COLO829 (cell line): ENCODE data around the gene CR1L.
"Not testable (repeated sequence)": the region's sequence is repeated elsewhere in the genome, so short reads cannot be mapped to it uniquely, and the experiment has no call there.

Source experiments
- DNase-seq: peaks from one replicate; pipeline ENCODE4 v3.0.0; 2012; ENCODE audit warnings: low spot score

CR1L gene

DNA sequence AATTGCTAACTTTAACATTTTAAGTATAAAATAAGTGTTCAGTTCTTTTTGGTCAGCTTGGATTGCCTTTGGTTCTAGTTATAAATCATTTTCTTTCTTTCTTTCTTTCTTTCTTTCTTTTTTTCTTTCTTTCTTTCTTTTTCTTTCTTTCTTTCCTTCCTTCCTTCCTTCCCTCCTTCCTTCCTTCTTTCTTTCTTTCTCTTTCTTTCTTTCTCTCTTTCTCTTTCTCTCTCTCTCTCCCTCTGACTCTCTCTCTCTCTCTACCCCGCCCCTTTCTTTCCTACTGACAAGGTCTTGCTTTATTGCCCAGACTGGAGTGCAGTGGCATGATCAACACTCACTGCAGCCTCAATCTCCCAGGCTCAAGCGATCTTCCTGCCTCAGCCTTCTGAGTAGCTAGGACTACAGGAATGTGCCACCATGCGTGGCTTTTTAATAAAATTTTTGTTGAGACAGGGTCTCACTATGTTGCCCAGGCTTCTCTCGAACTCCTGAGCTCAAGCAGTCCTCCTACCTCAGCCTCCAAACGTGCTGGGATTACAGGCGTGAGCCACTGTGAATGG is 38.0 kb downstream of the CR1L start:
- DNase-seq = not testable (repeated sequence)

DNA sequence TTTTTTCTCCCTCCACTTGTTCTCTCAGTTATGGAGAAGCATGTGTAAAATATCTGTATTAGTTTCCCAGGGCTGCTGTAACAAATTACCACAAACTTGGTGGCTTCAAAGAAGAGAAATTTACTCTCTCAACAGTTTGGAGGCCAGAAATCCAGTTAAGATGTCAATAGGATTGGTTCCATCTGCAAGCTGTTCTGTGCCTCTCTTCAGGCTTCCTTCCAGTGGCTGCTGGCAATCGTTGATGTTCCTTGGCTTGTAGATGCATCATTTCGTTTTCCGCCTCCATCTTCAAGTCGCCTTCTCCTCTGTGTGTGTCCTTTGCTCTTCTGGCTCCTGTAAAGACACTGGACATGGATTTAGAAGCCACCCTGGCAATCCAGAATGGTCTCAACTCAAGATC is 45.6 kb downstream of the CR1L start:
- not testable (repeated sequence) for DNase-seq

GRCh38 chr1:207691010-207691409 is 46.1 kb downstream of the CR1L start:
- DNase-seq = no peak

DNA sequence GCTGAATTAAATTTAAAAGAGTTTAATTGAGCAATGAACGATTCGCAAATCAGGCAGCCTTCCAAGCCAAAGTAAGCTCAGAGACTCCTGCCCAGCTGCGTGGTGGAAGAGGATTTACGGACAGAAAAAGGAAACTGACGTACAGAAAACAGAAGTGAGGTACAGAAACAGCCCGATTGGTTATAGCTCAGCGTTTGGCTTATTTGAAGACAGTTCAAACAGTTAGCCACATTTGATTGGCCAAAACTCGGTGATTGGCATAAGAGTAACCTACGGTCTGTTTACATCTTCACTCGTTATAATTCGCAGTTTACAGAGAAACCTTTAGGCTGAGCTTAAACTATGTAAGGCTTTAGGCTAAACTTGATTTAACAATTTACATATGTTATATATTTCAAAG is 46.9 kb downstream of the CR1L start:
- DNase-seq = no peak

DNA sequence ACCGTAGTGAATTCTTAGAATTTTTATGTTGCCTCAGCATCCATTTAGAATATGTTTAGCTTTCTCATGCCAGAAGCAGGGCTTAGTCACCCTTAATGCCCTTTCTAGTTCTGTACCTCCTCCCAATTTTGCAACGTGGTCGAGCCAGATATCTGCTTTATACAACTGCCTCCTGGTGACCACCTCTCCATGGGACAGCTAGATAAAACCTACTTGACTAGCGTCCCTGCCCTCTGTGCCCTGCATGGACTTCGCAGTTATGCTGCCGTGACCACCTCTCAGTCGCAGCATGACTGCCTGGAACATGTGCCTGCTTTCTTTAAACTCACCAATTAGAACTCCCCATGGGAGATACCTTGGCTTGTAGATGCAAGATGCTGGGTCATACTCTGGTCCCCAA is 47.4 kb downstream of the CR1L start:
- DNase-seq = not testable (repeated sequence)

- no peak for DNase-seq
Measured at GRCh38 chr1:207695891-207696290, 51.0 kb downstream of the CR1L start.

DNA sequence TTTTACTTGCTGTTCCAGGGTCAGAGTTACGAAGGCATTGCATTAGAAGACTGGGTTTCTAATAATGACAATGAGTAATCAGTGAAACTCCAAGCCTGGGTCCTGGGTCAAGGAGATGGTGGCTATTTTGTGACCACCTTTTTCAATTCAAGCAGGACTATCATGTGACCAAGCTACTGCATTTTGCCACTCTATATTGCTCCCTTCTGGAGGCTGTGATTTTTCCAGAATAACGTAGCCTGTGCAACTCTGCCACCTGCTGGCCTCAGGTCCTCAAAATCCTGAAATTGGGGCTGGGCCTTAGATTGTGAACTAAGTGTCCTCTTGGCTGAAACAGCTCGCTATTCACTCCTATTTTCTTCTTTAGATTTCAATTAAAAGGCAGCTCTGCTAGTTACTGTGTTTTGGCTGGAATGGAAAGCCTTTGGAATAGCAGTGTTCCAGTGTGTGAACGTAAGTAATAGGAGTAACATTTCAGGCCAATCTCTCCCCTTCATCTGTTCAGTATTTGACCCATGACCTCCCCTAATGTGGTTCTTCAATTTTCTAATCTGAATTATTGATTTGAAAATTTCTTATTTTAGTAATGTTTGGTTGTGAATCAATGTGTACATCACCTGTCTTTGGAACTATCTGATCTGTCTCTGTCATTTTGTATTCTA is 54.0 kb downstream of the CR1L start:
- peak; percentile 17 for DNase-seq

DNA sequence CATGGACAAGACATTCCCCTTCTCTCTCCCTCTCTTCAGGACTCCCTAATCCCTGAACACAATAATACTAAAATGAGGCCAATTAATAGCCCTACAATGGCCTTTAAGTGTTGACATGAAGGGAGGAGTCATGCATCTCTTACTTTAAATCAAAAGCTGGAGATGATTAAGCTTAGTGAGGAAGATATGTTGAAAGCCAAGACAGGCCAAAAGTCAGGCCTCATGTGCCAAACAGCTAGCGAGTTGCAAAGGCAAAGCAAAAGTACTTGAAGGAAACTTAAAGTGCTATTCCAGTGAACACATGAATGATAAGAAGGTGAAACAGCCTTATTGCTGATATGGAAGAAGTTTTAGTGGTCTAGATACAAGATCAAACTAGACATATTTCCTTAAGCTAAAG is 57.4 kb downstream of the CR1L start:
- no peak for DNase-seq

GRCh38 chr1:207703712-207704111 is 58.8 kb downstream of the CR1L start:
- DNase-seq = no peak

GRCh38 chr1:207708004-207708403 is 63.1 kb downstream of the CR1L start:
- not testable (repeated sequence) for DNase-seq

GRCh38 chr1:207711285-207711684 is 66.4 kb downstream of the CR1L start:
- DNase-seq = no peak

DNA sequence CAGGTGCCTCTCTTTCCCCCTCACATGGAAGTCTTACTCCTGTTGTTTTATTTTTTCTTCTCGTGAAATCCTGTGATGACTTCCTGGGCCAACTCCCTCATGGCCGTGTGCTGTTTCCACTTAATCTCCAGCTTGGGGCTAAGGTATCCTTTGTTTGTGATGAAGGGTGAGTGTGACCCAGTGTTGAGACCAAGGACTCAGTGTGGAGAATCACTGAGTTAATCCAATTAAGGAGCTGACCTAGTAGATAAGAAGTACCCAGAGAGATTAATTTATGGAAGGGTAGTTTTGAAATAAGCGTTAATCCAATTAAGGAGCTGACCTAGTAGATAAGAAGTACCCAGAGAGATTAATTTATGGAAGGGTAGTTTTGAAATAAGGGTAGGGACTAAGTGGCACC is 67.8 kb downstream of the CR1L start:
- not testable (repeated sequence) for DNase-seq

GRCh38 chr1:207713529-207713928 is 68.6 kb downstream of the CR1L start:
- DNase-seq = no peak

GRCh38 chr1:207719234-207719633 is 74.3 kb downstream of the CR1L start:
- DNase-seq = no peak

GRCh38 chr1:207728200-207728858 is 83.4 kb downstream of the CR1L start:
- not testable (repeated sequence) for DNase-seq

- not testable (repeated sequence) for DNase-seq
Measured at GRCh38 chr1:207737503-207738157, 92.7 kb downstream of the CR1L start.

- DNase-seq = not testable (repeated sequence)
Measured at GRCh38 chr1:207738158-207738659, 93.3 kb downstream of the CR1L start.

- no peak for DNase-seq
Measured at GRCh38 chr1:207740207-207740606, 95.3 kb downstream of the CR1L start.

GRCh38 chr1:207742850-207743555 is 98.1 kb downstream of the CR1L start:
- DNase-seq = no peak

DNA sequence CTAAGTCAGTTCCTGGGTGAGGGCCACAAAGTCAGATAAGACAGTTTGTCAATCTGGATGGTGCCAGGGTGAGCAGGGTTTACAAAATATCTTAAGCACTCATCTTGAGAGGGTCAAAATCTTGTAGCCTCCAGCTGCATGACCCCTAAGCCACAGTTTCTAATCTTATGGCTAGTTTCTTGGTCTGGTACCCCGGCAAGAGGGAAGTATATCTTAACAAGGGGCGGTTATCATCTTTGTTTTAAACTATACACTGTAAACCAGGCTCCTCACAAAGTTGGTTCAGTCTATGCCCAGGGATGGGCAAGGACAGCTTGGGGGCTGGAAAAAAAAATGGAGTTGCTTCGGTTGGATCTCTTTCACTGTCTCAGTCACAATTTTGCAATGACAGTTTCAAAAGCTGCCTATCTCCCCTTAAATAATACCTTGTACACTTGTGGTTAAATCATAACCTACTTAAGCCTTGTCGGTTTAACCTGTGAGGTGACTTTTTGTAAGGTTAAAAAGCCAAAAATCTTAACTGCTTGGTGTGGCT is 99.1 kb downstream of the CR1L start:
- no peak for DNase-seq

DNA sequence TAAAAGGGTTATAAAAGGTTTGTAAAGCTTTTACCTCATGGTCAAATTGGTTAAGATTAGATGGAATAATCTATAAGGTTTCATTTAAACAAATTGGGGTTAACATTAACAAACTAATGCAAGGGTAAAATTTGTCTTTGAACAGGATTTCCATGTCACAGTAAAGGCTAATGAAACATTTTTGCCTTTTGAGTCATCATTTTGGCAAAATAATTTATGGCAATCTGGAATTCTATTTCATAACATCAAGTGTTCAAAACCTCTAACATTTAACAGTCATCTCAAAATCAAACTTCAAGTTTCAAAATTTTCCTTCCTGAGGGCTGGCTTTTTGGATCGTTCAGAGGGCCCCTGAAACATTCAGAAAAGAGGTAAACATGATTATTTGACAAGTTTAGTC is 100.4 kb downstream of the CR1L start:
- no peak for DNase-seq
